ENCODE results near the gene NLRC5.

NLRC5 gene

DNA sequence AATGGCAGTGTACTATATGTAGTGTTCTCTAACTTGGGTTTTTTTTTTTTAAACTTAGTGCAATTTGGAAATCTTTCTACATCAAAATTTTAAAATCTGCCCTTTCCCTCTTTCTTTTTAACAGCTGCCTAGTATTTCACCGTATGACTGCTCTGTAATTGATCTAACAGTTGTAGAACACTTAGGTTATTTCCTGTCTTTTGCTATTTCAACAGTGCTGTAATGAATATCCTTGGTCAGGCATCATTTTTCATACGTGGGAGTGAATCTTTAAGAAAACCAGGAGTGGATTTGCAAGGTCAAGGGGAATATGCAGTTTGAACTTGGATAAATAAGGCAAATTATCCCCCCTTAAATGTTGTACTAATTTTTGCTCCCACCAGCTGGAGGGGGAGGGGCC is 3.8 kb downstream of the NLRC5 start:
- no peak overlapping the region for H3K4me2 ChIP-seq (ENCODE audit: insufficient read depth, low read length)
- no peaks in the 10 kb centered on the region for H3K27me3 ChIP-seq (ENCODE audit: insufficient read depth, low read length, poor library complexity)
- no peaks in the 10 kb centered on the region for H3K9me3 ChIP-seq (ENCODE audit: insufficient read depth, low read length, severe bottlenecking)
- no peak overlapping the region for H3K9ac ChIP-seq (ENCODE audit: low read depth, low read length)
- H3K79me2 ChIP-seq (ENCODE audit: insufficient read depth, low read length) = no peaks in the 10 kb centered on the region
- DNase-seq (no peak), ATAC-seq (ENCODE audit: insufficient read depth, low read depth) (no peak)
- H3K4me1 ChIP-seq (ENCODE audit: insufficient read depth, low read length) = peaks cover 18% of the 10 kb centered on the region
- no peak overlapping the region for H3K4me3 ChIP-seq (ENCODE audit: low read depth in 1 of 2, low read length in 2 of 2)
- no peak overlapping the region for H2AFZ ChIP-seq (ENCODE audit: low read depth, low read length)
- H3K36me3 ChIP-seq (ENCODE audit: insufficient read depth, low read length) = no peaks in the 10 kb centered on the region
- TF ChIP-seq, protein P1, sequence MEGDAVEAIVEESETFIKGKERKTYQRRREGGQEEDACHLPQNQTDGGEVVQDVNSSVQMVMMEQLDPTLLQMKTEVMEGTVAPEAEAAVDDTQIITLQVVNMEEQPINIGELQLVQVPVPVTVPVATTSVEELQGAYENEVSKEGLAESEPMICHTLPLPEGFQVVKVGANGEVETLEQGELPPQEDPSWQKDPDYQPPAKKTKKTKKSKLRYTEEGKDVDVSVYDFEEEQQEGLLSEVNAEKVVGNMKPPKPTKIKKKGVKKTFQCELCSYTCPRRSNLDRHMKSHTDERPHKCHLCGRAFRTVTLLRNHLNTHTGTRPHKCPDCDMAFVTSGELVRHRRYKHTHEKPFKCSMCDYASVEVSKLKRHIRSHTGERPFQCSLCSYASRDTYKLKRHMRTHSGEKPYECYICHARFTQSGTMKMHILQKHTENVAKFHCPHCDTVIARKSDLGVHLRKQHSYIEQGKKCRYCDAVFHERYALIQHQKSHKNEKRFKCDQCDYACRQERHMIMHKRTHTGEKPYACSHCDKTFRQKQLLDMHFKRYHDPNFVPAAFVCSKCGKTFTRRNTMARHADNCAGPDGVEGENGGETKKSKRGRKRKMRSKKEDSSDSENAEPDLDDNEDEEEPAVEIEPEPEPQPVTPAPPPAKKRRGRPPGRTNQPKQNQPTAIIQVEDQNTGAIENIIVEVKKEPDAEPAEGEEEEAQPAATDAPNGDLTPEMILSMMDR (IDR thresholded peaks at IDR 0.05; ENCODE audit: borderline replicate concordance, extremely low read depth, low read length, poor library complexity, severe bottlenecking) = no peak
- TF ChIP-seq EZH2 (IDR thresholded peaks at IDR 0.05; ENCODE audit: borderline replicate concordance, low read depth, low read length, severe bottlenecking) = no peak
- H3K27ac ChIP-seq (ENCODE audit: low read length) = no peak overlapping the region
- H4K20me1 ChIP-seq (ENCODE audit: insufficient read depth, low read length) = no peaks in the 10 kb centered on the region

DNA sequence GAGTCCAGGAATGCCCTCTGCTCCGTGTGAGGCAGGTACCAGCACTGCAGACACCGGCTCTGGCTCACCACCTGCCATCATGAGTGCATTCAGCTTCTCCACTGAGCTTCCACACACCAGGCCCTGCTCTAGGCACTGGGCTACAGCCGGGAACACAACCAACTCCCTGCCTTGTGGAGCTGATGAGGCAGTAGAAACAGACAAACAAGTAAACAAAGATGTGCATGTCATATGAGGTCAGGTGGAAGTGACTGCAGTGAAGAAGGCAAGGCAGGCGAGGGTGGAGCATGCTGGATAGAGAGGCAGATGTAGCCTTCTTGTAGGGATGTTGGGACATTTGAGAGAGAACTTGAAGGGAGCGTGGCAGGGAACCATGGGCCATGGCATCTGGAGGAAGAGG is 5.0 kb downstream of the NLRC5 start:
- no peaks in the 10 kb centered on the region for H3K79me2 ChIP-seq (ENCODE audit: insufficient read depth, low read length)
- no peak overlapping the region for H3K27ac ChIP-seq (ENCODE audit: low read length)
- H3K4me1 ChIP-seq (ENCODE audit: insufficient read depth, low read length) = peaks cover 10% of the 10 kb centered on the region
- H3K36me3 ChIP-seq (ENCODE audit: insufficient read depth, low read length) = no peaks in the 10 kb centered on the region
- H3K9ac ChIP-seq (ENCODE audit: low read depth, low read length) = no peak overlapping the region
- DNase-seq (no peak), ATAC-seq (ENCODE audit: insufficient read depth, low read depth) (no peak)
- H3K9me3 ChIP-seq (ENCODE audit: insufficient read depth, low read length, severe bottlenecking) = no peaks in the 10 kb centered on the region
- no peaks in the 10 kb centered on the region for H4K20me1 ChIP-seq (ENCODE audit: insufficient read depth, low read length)
- TF ChIP-seq, protein P1 (IDR thresholded peaks at IDR 0.05; ENCODE audit: borderline replicate concordance, extremely low read depth, low read length, poor library complexity, severe bottlenecking) = no peak
- no peak for TF ChIP-seq EZH2 (IDR thresholded peaks at IDR 0.05; ENCODE audit: borderline replicate concordance, low read depth, low read length, severe bottlenecking)
- H2AFZ ChIP-seq (ENCODE audit: low read depth, low read length) = no peak overlapping the region
- H3K4me2 ChIP-seq (ENCODE audit: insufficient read depth, low read length) = no peak overlapping the region
- H3K27me3 ChIP-seq (ENCODE audit: insufficient read depth, low read length, poor library complexity) = no peaks in the 10 kb centered on the region
- no peak overlapping the region for H3K4me3 ChIP-seq (ENCODE audit: low read depth in 1 of 2, low read length in 2 of 2)

DNA sequence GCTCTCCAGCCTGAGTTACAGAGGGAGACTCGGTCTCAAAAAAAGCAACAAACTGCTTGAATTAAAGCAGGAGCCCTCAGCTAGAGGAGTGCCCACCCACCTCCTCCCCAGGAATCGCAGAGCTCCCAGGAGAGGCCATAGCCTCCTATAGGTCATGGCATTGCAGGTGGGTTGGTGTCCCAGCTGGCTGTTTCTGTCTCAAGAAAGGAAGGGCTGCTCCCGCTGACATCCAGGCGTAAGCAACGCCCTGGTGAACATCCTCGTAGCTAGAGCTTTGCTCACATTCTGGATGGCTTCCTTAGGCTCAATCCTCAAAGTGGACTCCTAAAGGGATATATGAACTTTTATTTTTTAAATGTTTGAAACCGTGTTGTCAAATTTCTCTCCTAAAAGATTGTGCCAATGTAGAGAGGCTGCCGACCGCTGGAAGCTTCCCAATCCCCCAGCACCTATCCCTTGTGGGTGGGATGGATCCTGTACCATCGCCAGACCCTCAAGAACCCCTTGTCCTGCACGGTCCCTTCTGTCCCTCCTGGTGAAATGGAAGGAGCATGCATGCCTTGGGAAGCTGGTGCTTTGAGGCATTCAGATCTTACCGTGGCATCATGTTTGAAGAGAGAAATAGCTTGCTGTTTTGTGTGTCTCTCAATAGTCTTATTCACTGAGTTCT is 5.9 kb downstream of the NLRC5 start:
- no peak overlapping the region for H3K4me2 ChIP-seq (ENCODE audit: insufficient read depth, low read length)
- H3K79me2 ChIP-seq (ENCODE audit: insufficient read depth, low read length) = no peaks in the 10 kb centered on the region
- TF ChIP-seq, protein P1 (IDR thresholded peaks at IDR 0.05; ENCODE audit: borderline replicate concordance, extremely low read depth, low read length, poor library complexity, severe bottlenecking) = no peak
- no peak for TF ChIP-seq EZH2 (IDR thresholded peaks at IDR 0.05; ENCODE audit: borderline replicate concordance, low read depth, low read length, severe bottlenecking)
- no peak overlapping the region for H2AFZ ChIP-seq (ENCODE audit: low read depth, low read length)
- DNase-seq (no peak), ATAC-seq (ENCODE audit: insufficient read depth, low read depth) (no peak)
- no peaks in the 10 kb centered on the region for H3K36me3 ChIP-seq (ENCODE audit: insufficient read depth, low read length)
- H3K4me3 ChIP-seq (ENCODE audit: low read depth in 1 of 2, low read length in 2 of 2) = no peak overlapping the region
- no peaks in the 10 kb centered on the region for H3K9me3 ChIP-seq (ENCODE audit: insufficient read depth, low read length, severe bottlenecking)
- H3K27ac ChIP-seq (ENCODE audit: low read length) = no peak overlapping the region
- peaks cover 2% of the 10 kb centered on the region for H3K4me1 ChIP-seq (ENCODE audit: insufficient read depth, low read length)
- H3K9ac ChIP-seq (ENCODE audit: low read depth, low read length) = no peak overlapping the region
- H4K20me1 ChIP-seq (ENCODE audit: insufficient read depth, low read length) = no peaks in the 10 kb centered on the region
- no peaks in the 10 kb centered on the region for H3K27me3 ChIP-seq (ENCODE audit: insufficient read depth, low read length, poor library complexity)

Data from DND-41 (cell line).